NOMO-1 (cell line): ENCODE measurements around the gene HIF1AN.

ENCODE experiments used
- DNase-seq, 2 experiments: peaks; one replicate each; lab custom pipeline; 2025; ENCODE audit not compliant: unreplicated experiment in 2 of 2; lab: John Stamatoyannopoulos, UW

Gene HIF1AN

DNA sequence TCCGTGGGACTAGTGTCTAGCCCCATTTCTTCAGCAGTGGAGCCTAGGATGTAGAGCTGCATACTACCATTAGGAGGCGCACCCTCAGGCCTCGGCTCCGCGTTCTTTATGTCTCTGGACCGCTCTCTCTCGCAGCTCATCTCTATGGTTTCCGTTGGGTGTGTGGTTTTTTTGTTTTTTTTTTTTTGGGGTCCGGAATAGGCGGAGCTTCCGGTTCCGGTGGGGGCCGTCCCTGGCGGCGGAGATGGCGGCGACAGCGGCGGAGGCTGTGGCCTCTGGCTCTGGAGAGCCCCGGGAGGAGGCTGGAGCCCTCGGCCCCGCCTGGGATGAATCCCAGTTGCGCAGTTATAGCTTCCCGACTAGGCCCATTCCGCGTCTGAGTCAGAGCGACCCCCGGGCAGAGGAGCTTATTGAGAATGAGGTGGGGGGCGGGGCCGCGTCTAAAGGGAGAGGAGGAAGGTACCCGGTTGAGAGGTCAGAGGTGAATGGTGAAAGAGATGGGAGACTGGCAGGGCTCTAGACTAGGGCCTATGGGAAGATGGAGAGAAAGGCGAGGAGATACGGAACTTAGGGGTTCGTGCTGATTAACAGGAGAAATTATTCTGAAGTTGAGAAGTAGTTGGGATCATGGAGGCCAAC lies at the start of gene HIF1AN:
HIF1AN (plus strand) TSS at position 229 of the 639 bp plus-strand sequence; CDS start at position 245, 16 bp downstream.
- DNase-seq: peak; percentile 95 to 96

DNA sequence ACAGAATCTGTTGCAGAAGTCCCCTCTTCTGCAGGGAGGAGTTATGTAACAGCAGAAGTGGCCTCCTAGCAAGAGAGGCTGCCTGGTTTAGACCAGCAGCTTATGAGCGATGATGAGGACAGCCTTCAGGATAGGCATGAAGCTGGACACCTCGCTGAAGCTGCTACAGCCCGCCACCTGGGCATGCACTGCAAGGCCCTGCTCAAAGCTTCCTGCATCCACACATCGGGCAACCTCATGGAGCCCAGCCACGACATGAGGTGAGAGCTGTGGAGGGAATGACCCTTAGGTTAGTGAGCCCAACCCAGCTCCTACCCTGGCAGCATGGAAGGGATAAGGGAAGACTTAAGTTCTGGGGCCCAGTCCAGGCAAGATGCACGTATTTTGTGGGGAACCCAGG lies 48.2 kb upstream of the HIF1AN start:
- no peak for DNase-seq

DNA sequence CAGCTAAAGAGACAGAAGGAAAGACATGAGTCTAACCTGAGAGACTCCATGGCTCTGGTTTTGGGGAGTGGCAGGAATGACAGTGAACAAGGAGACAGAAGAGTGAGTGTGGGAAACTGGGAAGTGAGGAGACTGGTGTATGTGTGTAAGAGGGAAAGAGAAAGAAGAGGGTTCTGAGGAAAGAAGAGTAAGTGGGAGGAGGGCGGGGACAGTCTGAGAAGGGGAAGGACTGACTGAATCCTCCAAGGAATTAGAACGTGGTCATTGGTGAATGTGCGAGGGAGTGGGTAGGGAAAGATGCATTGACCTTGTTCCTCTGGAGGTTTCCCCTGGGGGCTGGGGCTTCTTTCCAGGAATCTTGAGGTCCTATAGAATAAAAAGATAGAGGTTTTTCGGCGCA lies 46.3 kb upstream of the HIF1AN start:
- no peak for DNase-seq

DNA sequence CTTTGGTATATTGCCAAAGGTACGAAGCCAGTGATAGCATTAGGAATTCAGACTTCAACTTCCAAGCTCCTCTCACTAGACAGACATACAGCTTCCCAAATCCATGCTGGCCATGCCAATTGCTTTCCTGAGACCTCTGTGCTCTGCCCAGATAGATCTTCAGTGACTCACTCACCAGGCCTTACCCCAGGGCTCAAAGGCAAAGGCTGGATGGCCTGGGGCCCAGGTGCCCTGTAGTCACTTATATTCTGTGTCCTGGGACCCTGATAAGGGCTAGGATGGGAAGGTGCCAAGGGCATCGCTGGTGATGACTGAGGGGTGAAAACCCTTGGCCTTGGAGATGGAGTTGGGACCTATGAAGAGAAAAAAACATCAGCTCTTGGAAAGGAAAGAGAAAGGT lies 45.2 kb upstream of the HIF1AN start:
- no peak for DNase-seq

DNA sequence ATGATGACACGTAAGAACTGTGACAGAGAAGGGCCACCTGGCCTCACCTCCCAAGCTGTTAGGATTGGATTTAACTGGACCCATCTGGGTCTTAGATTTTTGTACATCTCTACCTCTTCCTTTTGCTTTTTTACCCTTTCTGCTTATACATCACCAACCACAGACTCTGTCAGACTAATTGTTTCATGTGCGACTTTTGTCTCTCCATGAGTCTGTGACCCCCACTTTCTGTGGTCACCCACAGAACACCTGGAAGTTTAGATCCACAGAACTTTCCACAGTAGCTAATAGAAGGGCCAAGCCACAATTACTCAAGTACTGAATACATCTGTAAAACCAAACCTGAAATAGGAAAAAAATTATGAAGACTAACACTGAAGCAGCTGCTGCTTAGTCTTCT lies 39.2 kb upstream of the HIF1AN start:
- no peak for DNase-seq

DNA sequence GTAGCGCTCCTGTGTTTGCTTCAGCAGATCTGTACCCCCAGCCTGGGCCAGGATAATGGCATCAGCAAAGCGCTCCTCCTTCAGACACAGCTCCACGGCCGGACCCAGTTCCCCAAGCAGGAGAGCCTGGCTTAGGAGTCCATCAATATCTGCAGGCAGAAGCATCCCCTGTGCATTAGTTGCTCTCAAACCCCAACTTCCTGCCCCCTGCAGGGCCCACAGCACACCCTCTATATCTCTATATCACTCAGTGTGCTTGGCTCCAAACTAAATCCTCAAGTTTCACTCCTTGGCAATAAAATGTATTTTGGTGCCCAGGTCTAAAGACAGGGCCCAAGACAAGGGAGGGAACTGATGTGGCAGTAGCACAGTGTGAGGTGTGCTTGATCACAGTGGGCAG lies 37.7 kb upstream of the HIF1AN start:
- DNase-seq: no peak

DNA sequence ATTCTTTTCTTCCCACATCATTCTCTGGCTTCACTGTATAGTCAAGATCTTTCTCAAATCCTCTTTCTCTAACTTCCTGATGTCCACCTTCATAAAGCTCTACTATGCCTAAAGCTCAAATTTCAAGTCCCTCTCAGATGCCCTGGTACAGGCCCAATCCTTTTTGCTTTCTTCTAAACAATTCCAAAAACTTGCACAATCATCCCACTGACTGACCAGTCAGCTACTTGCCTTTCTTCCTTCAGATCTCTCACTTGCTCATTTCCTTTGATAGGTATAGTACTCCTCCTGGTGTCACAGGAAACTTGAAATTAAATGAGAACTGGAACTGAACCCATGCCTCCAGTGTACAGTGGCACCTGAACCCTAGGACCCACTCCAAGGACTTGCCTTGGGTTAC lies 34.3 kb upstream of the HIF1AN start:
- DNase-seq: no peak

DNA sequence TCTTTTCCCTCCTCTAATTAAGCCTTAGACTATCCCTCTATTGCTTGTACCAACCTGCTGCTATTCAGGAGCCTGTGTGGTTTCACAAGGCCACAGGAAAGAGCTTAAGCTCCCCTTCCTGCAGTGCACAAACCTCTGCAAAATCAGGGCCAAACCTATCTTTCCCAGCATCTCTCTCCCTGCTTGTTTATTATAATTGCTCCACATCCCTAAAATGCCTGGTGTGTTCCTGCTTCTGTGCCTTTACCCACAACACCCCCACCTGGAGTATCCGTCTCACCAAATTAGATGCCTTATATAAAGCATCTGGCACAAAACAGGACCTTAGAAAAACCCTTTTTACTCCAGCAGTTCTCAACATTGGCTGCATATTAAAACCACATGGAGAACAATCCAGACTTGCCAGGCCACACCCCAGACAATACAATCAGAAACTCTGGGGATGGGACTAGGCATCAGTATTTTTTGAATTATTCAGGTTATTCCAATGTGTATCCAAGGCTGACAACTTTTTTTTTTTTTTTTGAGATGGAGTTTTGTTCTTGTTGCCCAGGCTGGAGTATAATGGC lies 32.7 kb upstream of the HIF1AN start:
- DNase-seq: no peak

DNA sequence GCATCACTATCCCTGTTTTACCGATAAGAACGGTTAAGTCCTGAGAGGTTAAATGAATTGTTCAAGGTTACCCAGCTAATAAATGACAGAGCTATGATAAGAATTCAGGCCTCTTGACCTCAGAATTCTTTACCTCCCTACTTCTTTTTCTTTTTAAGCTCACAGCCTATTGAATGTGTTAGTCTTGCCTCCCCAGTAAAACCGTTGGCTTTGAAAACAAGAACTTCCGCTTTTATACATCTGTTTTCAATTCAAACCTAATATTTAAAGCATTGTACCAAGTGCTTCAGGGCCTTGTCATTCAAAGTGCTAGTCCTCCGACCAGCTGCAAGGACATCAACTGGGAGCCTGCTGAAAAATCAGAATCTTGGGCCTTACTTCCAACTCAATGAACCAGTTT lies 31.6 kb upstream of the HIF1AN start:
- no peak for DNase-seq

DNA sequence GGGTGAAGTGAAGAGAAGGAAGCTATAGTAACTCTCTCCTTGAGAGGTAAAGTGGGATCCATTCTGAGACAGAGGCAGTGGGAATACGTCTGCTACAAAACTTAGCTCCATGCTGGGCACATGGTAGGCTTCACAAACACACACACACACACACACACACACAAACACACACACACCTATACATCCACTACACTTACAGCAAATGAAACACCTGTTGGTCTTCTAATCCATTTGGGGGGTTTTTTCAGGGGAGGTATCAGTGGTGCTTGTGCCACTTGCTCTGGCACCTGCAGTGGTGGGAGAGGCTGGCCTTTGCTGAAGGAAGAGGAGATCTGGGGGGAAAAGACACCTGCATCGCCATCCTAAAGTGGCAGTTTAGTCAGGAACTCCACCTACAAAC lies 30.6 kb upstream of the HIF1AN start:
- DNase-seq: no peak

DNA sequence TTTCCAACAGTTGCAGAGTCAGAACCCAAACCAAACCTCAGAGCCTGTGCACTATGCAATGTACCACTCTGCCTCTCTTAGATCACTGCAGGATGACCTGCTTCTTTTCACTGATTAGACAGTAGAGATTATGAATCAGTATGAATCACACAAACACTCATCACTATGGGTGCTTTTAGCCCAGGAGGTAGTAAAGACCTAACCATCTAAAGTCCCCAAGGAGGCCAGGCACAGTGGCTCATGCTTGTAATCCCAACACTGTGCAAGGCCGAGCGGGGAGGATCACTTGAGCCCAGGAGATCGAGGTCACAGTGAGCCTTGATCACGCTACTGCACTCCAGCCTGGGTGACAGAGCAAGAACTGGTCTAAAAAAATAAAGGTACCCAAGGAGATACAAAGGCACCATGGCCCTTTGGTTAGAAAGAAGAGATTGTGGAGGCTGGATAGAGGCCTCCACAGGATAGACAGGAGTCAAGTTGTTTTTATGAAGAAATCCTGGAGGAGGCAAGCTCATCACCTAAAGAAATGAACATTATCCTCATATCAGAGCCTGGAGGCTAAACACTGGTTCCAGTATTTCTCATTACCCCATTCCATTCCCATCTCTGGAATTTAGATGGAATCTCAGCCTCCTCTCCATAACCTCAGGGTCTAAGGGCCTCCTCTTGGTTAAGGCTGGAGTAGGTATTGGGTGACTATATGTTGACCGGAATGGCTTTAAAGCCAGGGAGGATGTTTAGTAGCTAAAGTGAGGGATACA lies 29.0 kb upstream of the HIF1AN start:
- no peak for DNase-seq

DNA sequence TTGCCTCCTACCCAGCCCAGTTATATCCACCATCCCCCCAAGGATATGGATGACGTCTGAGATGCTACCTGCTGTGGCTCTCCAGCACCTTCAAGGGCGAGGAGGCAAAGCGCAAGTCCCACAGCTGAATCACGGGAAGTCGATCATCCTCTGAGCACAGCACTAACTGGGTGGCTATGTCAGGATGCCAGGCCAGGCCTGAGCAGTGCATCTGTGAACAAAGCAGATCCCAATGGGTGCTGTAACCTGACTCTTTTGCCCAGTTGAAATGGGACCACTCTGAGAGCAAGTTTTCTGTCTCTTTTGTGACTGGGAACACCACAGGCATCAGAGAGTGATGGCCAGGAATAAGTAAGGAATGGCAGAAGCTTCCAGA lies 28.4 kb upstream of the HIF1AN start:
- no peak for DNase-seq

DNA sequence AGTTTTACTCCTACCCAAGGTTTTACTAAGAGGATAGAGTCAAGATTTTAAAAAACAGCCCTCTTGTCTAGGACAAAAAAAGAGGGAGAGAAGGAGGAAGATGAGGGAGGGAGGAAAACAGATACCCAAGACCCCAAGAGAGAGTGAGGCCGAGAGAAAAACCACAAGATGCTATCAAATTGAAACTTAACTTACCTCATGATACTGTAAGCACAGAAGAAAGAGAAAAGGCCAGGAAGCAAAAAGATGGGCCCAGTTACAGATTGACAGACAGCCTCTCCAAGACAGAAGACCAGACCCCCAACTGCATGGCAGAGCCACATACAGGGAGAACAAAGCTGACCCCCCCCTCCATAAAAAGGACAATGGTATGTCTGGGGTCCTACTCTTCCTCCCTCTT lies 27.5 kb upstream of the HIF1AN start:
- DNase-seq: no peak

DNA sequence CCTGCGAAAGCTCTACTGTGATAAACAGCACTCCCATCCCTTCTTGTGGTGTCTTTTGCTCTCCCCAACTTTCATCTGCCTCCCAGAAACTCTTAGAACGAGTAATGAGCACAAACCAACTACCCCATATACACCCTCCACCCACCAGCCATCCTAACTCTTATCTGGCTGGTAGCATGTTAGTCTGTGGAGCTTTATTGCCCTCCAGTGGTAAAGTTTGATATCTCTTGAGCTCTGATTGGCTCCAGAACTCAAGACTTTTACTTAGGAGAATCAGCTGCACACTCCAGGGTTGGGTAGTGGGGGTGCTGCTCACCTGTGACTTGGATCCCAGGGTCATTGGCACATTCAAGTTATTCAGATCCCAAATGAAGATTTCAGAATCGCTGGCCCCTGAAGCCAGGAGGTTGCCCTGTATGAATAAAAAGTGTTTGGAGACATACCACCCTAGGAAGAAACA lies 27.0 kb upstream of the HIF1AN start:
- DNase-seq: peak; percentile 10 to 33

DNA sequence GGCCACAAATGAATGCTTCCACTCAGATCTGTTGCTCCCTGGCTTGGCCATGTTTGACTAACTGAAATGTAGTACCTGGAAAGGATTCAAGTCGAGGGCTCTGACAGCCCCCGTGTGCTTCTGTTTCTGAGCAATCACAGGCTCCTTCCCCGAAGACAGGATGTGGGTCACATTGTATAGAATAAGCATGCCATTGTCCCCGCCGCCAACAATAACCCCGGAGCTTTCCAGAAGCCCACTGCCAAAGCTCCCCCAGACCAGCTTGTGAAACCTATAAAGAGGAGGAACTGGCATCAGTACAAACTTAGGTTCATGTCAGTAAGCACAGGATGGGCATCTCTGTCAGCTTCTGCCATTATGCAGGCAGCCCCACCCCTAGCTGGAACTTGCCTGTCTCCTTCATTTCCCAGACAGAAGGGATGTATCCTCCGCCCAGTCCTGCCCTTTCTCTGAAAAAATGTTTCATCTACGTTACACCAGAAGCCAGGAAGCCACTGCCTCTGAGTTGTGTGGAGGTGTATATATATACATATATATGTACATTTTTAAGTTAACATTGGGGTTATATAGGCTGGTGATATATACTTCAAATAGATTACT lies 26.4 kb upstream of the HIF1AN start:
- no peak for DNase-seq

DNA sequence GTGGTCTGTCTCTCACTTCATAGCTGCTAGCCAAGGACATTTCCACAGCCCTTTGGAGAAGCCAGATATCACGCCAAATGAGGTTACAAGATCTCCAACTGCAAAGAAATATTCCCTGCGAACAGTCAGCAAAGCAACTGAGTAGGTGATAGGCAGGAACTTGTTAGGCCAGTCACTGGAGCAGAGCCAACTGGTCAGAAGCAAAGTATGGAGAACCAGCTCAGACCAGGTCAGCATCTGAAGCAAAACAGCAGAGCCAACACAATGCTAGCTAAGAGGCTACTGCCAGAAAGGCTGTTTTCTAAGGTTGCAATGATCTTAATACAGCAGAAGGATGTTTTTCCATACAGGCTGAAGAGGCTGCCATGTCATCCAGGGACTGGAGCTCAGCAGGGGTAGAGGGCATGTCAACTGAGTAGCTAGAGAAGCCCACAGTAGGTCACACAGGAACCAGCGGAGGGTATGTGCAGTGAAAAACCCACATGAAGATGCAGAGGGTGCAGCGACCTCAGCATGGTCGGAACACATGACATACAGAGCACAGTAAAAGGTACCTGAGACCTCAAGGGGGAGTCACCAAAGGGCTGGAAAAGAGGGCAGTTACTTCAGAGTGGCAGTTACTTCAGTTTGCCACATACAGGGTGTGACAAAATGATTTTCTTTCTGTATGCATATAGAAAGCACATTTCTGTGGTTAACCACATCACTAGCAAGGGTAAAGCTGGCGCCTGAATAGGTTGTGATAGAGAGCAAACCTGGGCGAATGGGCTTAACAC lies 25.0 kb upstream of the HIF1AN start:
- peak; percentile 71 to 89 for DNase-seq

DNA sequence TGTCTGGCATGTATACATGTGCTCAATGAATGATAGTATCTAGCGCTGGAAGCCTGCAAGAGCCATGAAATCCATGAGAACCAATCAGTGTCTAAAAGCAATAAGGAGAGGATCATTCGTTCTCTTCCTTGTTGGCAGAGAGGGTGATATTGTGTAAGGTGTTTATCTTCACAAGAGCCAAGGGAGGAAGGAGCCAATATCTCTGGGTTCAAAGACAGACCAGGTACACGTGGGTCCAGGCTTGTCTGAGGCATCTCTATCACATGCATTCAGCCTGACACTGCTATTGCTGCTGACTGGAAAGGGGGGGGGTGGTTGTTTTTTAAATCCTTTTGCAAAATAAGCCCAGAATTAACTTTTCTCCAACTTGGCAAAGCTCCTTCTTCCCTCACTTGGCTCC lies 20.1 kb upstream of the HIF1AN start:
- DNase-seq: no peak

DNA sequence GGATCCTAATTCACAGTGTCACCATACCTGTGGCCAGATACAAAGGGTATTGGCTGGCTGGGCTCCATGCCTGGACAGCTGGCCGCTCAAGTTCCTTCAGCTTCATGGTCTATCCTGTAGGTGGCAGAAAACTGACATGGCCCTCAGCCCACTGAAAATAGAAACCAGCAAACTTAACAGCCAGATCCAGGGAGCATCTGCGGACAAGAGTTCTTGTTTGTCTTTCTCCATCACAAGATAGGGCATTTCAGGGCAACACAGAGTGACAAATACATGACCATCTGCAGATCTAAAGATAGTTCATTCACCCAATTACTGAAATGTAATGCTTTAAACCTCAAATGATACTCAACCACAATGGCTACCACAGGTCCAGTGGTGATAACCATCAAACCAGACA lies 18.9 kb upstream of the HIF1AN start:
- DNase-seq: no peak

DNA sequence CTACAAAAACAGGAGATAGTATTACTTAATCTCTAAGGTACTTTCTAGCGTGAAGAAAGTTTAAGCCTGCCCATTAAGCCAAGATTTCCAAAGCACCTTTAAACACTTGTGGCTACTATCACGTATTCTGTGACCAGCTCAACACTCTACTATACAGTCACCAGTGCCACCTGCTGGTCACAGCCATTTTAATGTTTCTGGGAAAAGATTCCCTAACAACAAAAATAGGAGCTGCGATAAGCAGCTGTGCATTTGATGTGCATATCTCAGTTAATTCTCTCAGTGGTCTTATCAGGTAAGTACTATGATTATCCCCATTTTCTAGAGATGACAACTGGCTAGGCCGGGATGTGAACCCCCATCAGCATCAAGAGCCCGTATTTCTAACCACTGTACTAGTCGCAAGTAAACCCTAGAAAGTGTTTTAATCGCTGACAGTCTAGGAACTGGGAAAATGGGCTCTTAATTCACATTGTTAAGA lies 16.9 kb upstream of the HIF1AN start:
- DNase-seq: peak in 1 of 2 experiments; percentile 56

DNA sequence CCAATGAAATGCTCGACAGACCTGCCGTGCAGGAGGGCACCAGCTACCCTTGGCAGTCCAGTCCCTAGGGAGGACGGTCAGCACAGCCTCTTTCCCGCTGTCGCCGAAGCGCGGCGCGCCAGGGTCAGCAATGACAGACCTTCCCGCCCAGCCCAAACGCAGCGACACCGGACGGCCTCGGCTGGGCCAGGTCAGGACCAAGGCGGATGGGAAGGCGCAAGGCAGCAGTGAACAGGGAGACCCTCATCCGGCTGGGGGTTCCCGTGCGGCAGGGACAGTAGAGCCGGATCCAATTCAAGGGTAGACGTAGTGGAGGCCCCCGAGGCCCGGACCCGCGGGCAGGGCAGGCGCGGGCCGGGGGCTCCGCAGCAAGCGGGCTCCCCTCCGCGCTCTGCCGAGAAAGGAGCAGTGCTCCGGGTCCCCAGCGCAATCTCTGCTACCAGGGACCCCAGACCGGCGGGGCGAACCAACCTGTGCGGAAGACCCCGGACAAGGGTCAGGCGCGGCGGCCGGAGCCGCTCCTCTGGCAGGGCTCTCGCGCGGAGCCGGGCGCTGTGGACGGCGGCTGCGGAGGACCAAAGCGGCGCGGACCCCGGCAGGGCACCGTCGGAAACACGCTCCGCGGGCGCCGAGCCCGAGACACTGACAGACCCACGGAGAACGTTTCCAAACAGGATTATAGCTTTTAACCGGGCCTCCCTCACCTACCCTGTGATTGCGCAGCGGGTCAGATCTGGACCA lies 16.3 kb upstream of the HIF1AN start, which contains the start of gene SEC31B:
SEC31B (minus strand) TSS at position 551 of the 741 bp plus-strand sequence. CDS start 2,909 bp downstream, outside the sequence.
- no peak for DNase-seq
